ENCODE measurements around the gene NT5C3B. TPM values are rescaled to one million over a fixed set of nuclear protein-coding genes. Genes with fewer than 3 reads are reported as not detected.

Gene NT5C3B
- total RNA-seq: 145 TPM

GRCh38 chr17:41835800-41836549, at the start of gene NT5C3B:
TSS of gene NT5C3B (minus strand) at chr17:41836232. CDS start at chr17:41836193, 39 bp downstream.

GRCh38 chr17:41864836-41865595, 29.0 kb upstream of the NT5C3B start, which contains the start of gene KLHL11:
TSS of gene KLHL11 (minus strand) at chr17:41865423. CDS start at chr17:41865370, 53 bp downstream.

GRCh38 chr17:41837761-41838538, 1.9 kb upstream of the NT5C3B start, which contains the start of gene KLHL10:
TSS of gene KLHL10 (plus strand) at chr17:41837825. CDS start at chr17:41837933, 108 bp downstream.

GRCh38 chr17:41812381-41813151, 23.5 kb downstream of the NT5C3B start, which contains the start of gene FKBP10:
TSS of gene FKBP10 (plus strand) at chr17:41813004. CDS start at chr17:41813035, 31 bp downstream.

GRCh38 chr17:41811549-41812380, 24.3 kb downstream of the NT5C3B start, which contains the start of gene P3H4:
TSS of gene P3H4 (minus strand) at chr17:41811949. CDS start at chr17:41811915, 34 bp downstream.

GRCh38 chr17:41786227-41787020, 49.6 kb downstream of the NT5C3B start, which contains the start of gene JUP:
TSS of gene JUP (minus strand) at chr17:41786711. CDS start at chr17:41771854, 14,857 bp downstream.

Small RNA genes within 50 kb of the gene (small RNA-seq; reads per million reads assigned to genes)
- not detected for gene AC125257.2

Other genes with a start within 250 kb of the NT5C3B start
- gene KRT14, start 249.3 kb downstream of the NT5C3B start, total RNA-seq: not detected
- not detected for gene KRT16, start 223.5 kb downstream of the NT5C3B start, total RNA-seq
- gene KRT17, start 211.7 kb downstream of the NT5C3B start, total RNA-seq: not detected
- gene EIF1, start 147.3 kb downstream of the NT5C3B start, total RNA-seq: 114 TPM
- not detected for gene GAST, start 123.9 kb downstream of the NT5C3B start, total RNA-seq
- gene HAP1, start 101.6 kb downstream of the NT5C3B start, total RNA-seq: 9.9 TPM
- 29.8 TPM for gene JUP, start 49.5 kb downstream of the NT5C3B start, total RNA-seq
- 19.8 TPM for gene P3H4, start 24.3 kb downstream of the NT5C3B start, total RNA-seq
- 18.2 TPM for gene FKBP10, start 23.2 kb downstream of the NT5C3B start, total RNA-seq
- not detected for gene KLHL10, start 1.6 kb upstream of the NT5C3B start, total RNA-seq
- gene KLHL11, start 29.2 kb upstream of the NT5C3B start, total RNA-seq: 76.6 TPM
- gene ACLY, start 82.7 kb upstream of the NT5C3B start, total RNA-seq: 171 TPM
- 6.5 TPM for gene ODAD4, start 94.4 kb upstream of the NT5C3B start, total RNA-seq
- 78.4 TPM for gene CNP, start 130.6 kb upstream of the NT5C3B start, total RNA-seq
- gene DNAJC7, start 181.2 kb upstream of the NT5C3B start, total RNA-seq: 90.0 TPM
- 48.9 TPM for gene NKIRAS2, start 183.9 kb upstream of the NT5C3B start, total RNA-seq
- 4.2 TPM for gene C17orf113, start 214.4 kb upstream of the NT5C3B start, total RNA-seq